GM19463 (cell line): ENCODE data around the gene TMEM131.
"Not testable (repeated sequence)": the region's sequence is repeated elsewhere in the genome, so short reads cannot be mapped to it uniquely, and the experiment has no call there.

Source experiments
- ATAC-seq: cut with Tn5 transposase; IDR thresholded peaks from one replicate; pipeline ENCODE4 v1.9.1; 2021; ENCODE audit warnings: mild to moderate bottlenecking, moderate library complexity; ENCODE audit not compliant: unreplicated experiment

The TMEM131 gene

DNA sequence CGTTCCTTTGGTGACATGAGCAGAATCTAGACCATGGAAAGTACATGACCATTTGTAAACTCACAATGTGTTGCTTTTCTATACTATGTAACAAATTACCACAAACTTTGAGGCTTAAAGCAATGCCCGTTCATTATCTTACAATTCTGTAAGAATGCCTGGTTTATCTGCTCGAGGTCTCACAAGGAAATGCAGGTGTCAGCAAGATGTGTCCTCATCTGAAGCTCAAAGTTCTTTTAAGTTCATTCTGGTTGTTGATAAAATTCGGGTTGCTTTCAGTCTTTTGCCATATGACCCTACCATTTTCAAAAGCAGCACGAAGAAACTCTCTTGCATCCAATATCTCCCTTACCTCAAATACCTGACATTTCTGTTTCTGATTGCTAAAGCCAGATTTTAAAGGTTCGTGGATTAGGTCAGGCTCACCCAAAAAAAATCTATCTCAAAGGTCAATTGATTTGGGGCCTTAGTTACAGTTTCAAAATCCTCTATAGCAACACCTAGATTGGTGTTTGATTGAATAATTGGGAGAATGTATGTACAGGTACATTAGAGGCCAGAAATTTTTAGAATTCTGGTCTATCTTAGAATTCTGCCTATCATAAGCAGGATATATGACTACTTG, 125.9 kb downstream of the TMEM131 start:
- ATAC-seq: no peak

GRCh38 chr2:97868986-97869721, 126.6 kb downstream of the TMEM131 start:
- no peak for ATAC-seq

DNA sequence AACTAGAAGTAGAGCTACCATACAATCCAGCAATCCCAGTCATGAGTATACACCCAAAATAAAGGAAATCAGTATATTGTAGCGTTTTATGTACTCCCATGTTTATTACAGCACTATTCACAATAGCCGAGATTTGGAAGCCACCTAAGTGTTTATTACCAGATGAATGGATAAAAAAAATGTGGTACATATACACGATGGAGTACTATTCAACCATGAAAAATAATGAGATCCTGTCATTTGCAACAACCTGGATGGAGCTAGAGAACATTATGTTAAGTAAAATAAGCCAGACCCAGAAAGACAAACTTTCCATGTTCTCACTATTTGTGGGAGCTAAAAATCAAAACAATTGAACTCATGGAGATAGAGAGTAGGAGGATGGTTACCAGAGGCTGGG, 131.9 kb downstream of the TMEM131 start:
- no peak for ATAC-seq

- no peak for ATAC-seq
These were observed 134.6 kb downstream of the TMEM131 start for GRCh38 chr2:97861177-97861576.

GRCh38 chr2:97858442-97858841, 137.3 kb downstream of the TMEM131 start:
- ATAC-seq: no peak

DNA sequence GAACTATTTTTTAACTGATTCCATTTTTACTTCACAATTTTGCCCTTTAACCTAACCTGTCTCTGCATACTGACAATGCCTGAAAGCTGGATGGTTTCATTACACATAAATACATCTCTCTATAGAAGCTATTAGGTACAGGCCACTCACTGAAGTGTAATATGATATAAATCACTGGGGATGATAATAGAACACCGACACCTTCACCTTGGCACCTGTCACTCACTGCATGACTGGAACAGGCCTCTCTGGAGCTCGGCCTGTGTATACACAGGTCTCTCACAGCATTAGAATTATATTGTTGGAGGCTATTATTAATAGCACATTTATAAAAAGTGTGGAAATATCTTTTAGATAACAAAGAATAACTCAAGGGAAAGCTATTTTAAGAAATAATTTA, 138.2 kb downstream of the TMEM131 start:
- ATAC-seq: no peak

DNA sequence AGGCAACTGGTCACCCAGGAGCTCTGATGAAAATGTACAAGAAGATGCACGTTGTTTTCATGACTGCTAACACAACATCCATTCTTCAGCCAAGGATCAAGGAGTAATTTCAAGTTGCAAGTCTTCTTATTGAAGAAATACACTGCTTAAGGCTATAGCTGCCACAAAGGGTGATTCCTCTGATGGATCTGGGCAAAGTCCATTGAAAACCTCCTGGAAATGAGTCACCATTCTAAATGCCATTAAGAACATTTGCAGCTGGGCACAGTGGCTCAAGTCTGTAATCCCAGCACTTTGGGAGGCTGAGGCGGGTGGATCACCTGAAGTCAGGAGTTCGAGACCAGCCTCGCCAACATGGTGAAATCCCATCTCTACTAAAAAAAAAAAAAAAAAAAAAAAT, 142.7 kb downstream of the TMEM131 start:
- ATAC-seq: not testable (repeated sequence)

DNA sequence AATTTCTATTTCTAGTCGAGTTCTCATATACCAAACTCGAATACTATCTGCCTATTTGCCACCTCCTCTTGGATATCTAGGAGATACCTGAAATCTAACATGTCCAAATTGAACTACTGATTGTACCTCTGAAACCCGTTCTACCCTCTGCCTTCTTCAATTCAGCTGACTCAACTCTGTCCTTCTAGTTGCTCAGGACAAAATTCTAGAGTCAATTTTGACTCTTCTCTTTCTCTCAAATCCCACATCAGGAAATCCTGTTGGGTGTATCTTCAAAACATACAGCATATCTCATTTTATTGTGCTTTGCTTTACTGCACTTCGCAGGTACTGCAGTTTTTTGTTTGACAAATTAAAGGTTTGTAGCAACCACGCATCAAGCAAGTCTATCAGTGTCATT, 144.6 kb downstream of the TMEM131 start:
- no peak for ATAC-seq

DNA sequence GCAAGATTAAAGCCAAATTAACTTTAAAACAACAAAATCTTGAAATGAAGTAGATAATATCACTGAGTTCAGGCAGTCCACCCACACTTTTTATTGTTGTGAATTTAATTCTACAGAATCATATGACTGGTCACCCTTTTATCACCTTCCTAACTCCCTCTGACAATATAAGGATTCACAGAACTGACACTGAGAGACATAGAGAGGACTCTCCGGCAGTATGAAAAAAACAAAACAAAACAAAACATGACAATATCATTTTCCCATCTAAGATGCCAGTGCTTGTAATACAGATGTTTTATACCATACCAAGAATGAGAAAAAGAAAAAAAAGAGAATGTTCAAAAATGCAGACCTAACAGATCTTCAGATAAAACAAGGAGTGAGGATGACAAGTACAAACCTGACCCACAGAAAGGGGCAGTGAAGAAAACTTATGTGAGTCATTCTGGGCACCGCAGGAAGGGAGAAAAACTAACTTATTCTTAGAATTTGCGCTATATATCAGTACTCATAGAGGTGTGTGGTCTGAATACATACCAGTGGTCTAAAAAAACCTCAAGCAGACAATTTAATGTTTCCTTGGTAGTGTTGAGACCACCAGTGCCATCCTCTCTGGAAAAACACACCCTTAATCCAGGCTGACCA, 145.7 kb downstream of the TMEM131 start:
- peak; percentile 76 for ATAC-seq

GRCh38 chr2:97848306-97848705, 147.4 kb downstream of the TMEM131 start:
- ATAC-seq: no peak

- ATAC-seq: not testable (repeated sequence)
These were observed 149.0 kb downstream of the TMEM131 start for GRCh38 chr2:97846716-97847115.

- ATAC-seq: no peak
These were observed 149.9 kb downstream of the TMEM131 start for GRCh38 chr2:97845818-97846217.

- ATAC-seq: no peak
These were observed 150.6 kb downstream of the TMEM131 start for GRCh38 chr2:97845133-97845532.

DNA sequence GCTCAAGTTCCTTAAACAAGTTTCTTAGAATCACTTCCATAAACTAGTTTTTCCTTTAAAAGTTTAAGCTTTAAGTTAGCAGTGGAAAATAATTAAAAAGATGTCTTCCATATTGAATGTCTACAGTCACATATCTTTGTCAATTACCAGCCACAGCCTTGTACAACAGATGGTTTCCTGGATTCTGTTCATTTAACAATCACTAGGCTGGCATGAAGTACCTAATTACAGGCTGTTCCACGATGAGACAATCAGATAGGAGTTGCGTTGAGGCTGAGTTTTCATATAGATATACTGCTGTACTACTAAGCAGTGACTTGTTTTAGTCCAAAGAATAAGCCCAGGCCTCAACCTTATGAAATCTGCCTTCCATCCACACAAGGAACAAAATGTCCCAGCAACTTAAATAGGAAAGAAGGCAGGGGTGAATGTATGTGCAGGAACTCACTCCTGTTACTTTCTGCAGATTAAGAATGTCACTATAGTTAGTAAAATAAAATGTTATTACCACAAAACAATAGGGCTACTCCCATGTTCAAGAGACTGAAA, 151.4 kb downstream of the TMEM131 start:
- ATAC-seq: no peak

GRCh38 chr2:97840198-97840597, 155.6 kb downstream of the TMEM131 start:
- no peak for ATAC-seq

DNA sequence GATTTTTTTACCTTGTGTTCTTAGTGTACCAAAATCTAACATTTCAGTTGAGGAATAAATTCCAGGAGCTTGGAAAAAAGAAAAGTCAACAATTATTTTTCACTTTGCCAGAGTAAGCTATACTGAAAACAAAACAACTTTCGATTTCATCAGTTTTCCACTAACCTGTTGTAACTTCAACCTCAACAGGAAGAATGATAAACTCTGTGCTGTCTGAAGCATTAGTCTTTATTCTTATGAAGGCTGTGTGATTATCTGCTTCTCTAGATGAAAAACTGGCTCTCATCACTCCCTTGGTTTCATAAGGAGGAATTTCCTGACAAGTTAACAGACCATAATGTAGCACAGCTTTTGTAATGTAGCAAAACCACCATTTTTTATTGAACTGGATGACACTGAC, 161.1 kb downstream of the TMEM131 start:
- ATAC-seq: no peak

DNA sequence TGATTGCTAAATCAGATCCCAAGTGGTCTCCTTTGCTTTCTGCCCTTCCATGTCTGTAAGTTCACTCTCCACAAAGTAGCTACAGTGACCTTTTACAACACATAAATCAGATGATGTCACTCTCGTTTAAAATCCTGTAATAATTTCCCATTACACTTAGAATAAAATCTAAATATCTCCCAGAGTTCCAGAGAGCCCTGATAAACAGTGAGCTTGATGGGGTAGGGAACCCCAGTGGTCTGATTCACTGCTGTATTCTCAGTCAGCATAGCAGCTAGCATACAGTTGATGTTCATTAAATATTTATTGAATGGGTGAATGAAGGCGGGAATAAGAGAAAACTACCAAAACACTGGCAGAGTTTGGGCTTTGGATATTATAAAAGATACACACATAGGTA, 164.6 kb downstream of the TMEM131 start:
- ATAC-seq: no peak

- not testable (repeated sequence) for ATAC-seq
These were observed 166.5 kb downstream of the TMEM131 start for GRCh38 chr2:97829255-97829654.

DNA sequence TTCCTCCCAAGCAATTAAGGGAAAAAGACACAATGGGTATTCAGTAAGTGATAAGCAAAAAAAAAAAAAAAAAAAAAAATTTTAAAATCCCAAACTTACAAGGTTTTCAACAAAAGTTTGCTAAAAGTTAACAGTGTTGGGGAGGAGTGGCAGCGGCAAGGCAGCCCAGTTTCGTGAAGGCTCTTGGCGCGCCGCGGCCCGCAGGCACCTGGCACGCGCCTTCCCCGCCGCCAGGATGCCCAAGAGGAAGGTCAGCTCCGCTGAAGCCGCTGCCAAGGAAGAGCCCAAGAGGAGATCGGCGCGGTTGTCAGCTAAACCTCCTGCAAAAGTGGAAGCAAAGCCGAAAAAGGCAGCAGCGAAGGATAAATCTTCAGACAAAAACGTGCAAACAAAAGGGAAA, 168.7 kb downstream of the TMEM131 start:
- not testable (repeated sequence) for ATAC-seq

DNA sequence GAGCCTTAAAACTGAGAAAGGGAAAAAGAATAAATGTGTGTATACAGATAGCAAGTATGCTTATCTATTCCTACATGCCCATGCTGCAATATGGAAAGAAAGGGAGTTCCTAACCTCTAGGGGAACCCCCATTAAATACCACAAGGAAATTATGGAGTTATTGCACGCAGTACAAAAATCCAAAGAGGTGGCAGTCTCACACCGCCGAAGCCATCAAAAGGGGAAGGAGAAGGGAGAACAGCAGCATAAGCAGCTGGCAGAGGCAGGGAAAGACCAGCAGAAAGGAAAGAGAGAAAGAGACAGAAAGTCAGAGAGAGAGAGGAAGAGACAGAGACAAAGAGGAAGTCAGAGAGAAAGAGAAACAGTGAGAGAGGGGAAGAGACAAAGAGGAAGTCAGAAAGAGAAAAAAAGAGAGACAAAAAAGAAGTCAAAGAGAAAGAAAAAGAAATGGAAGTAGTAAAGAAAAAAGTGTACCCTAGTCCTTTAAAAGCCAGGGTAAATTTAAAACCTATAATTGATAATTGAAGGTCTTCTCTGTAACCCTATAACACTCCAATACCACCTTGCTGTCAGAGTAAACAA, 169.4 kb downstream of the TMEM131 start:
- not testable (repeated sequence) for ATAC-seq

DNA sequence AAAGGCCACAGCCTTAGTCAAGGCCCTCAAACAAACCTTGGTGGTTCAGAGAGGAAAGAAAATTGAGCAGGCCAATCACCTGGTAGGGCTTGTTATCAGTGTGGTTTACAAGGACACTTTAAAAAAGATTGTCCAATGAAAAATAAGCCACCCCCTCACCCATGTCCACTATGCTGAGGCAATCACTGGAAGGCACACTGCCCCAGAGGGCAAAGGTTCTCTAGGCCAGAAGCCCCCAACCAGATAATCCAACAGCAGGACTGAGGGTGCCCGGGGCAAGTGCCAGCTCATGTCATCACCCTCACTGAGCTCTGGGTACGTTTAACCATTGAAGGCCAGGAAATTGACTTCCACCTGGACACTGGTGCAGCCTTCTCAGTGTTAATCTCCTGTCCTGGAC, 171.7 kb downstream of the TMEM131 start:
- not testable (repeated sequence) for ATAC-seq
